Neuron (in vitro differentiated cells): ENCODE results near the gene CISD3.

Source experiments
- H2AFZ ChIP-seq: one replicate; pipeline ENCODE4 v1.6.1; 2013; ENCODE audit warnings: low read depth, mild to moderate bottlenecking, inconsistent platforms, low read length, moderate library complexity
- H3K27me3 ChIP-seq: one replicate; pipeline ENCODE4 v1.6.1; 2013; ENCODE audit warnings: low read length; ENCODE audit not compliant: insufficient read depth
- H3K36me3 ChIP-seq: one replicate; pipeline ENCODE4 v1.6.1; 2013; ENCODE audit warnings: low read length; ENCODE audit not compliant: insufficient read depth
- H3K4me1 ChIP-seq: one replicate; pipeline ENCODE4 v1.6.1; 2013; ENCODE audit warnings: low read length; ENCODE audit not compliant: insufficient read depth
- H3K4me3 ChIP-seq: 2 replicates; pipeline ENCODE4 v1.5.1; 2013; ENCODE audit warnings: mild to moderate bottlenecking, low read length, moderate library complexity
- H3K9me3 ChIP-seq: one replicate; pipeline ENCODE4 v1.6.1; 2013; ENCODE audit warnings: low read length

The CISD3 gene

DNA sequence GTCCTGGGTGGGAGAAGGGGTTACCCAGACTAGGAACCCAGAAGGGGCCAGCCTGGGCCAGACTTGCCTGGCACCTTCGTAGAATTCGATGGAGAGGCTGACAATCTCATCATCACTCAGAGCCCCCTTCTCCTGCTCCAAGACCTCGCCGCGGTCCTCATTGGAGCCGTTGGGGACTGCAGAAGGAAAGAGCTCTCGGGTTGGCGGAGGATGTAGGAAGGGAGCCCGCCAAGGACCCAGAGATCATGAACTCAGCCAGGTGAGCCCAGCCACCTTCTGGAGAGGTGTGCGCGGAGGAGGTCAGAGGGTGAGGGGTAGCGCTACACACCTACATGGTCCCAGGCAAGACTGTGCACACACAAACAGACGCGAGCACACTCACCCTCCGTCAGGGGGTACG, 8.5 kb downstream of the CISD3 start:
- Histone ChIP-seq H3K36me3 (peaks cover 54% of the 10 kb centered on the region), H3K4me3 (no peak overlapping the region), H3K4me1 (peaks cover 28% of the 10 kb centered on the region), H2AFZ (no peak overlapping the region), H3K27me3 (no peaks in the 10 kb centered on the region), H3K9me3 (no peaks in the 10 kb centered on the region)

DNA sequence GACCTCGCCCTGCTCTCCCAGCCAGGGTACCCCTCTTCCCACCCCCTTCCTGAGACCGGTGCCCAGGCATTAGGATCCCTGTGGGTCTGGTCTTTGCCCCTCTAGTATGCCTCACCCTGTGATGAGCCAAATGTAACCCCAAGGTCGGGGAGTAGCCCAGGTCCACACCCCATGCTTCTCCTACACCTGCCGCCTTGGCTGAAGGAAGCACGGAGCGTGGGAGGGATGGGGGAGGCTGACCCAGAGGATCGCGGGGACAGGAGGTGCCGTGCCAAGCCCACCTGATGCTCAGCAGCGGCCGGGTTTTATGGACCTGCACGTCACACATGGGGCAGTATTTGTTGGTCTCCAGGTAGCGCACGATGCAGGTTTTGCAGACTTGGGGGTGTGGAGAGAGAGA, 9.2 kb downstream of the CISD3 start:
- no peak overlapping the region for H2AFZ ChIP-seq
- H3K36me3 ChIP-seq, result peaks cover 50% of the 10 kb centered on the region
- H3K4me3 ChIP-seq, result no peak overlapping the region
- H3K4me1 ChIP-seq, result peaks cover 32% of the 10 kb centered on the region
- no peaks in the 10 kb centered on the region for H3K9me3 ChIP-seq
- H3K27me3 ChIP-seq, result no peaks in the 10 kb centered on the region

DNA sequence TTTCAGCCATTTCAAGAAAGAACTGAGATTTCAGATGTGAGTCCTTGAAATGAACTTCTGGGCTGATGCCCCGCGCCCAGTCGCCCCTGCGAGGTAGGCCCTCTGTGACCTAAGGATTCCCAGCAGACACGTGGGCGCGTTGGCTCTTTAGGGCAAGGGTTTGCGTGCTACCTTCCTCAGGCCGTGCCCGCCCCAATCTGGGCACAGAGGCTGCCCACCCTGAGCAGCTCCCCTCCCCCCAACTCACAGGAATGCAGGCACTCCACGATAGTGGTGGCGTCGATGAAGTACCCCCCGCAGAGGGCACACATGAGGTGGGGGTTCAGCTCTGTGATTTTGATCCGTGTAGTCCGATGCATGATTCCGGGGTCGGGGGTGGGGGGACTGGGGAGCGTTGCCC, 9.9 kb downstream of the CISD3 start:
- H3K4me3 ChIP-seq, result no peak overlapping the region
- peaks cover 45% of the 10 kb centered on the region for H3K36me3 ChIP-seq

DNA sequence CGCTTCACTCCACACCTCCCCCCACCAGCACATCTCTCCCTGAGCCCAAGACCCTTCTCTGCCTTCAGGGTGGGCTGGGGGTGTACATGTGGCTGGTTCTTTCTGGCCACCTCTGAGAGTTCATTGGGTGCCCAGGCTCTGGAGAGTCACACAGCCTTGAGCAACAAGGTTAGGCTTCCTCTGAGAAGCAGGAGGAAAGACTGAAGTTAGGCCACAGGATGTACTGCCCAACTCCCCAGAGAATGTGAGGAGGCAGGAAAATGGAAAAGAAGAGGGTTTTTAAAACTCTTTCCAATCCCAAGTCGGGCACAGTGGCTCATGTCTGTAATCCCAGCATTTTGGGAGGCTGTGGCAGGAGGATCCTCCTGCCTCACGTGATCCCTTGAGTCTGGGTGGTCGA, 10.7 kb downstream of the CISD3 start:
- Histone ChIP-seq H3K4me3 (no peak overlapping the region), H3K4me1 (peaks cover 35% of the 10 kb centered on the region), H3K9me3 (no peaks in the 10 kb centered on the region), H2AFZ (no peak overlapping the region), H3K27me3 (no peaks in the 10 kb centered on the region), H3K36me3 (peaks cover 38% of the 10 kb centered on the region)

More for the DNA sequence above, 9.9 kb downstream of the CISD3 start:
- H3K9me3 ChIP-seq, result no peaks in the 10 kb centered on the region
- H3K27me3 ChIP-seq, result no peaks in the 10 kb centered on the region
- H2AFZ ChIP-seq, result no peak overlapping the region
- H3K4me1 ChIP-seq, result peaks cover 32% of the 10 kb centered on the region

DNA sequence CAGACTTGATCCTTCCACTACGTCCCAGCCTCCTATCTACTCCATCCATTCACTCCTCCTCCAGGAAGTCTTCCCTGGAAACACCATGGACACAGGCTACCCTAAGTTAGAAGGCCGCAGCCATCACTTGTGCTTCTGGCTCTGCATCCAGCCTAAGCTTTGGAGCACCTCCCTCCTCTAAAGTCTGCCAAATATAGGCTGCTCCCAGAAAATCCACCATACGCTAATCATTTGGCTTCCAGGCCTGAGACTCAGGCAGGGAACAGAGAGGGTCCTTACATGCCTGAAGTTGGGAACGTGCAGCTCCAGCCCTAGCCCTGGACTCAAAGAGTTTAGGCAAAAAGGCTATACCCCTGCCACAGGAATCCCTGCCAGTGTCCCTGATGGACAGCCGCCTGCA, 11.3 kb downstream of the CISD3 start:
- H3K9me3 ChIP-seq, result no peaks in the 10 kb centered on the region
- H3K4me1 ChIP-seq, result peaks cover 42% of the 10 kb centered on the region
- no peak overlapping the region for H2AFZ ChIP-seq
- peaks cover 32% of the 10 kb centered on the region for H3K36me3 ChIP-seq
- H3K27me3 ChIP-seq, result no peaks in the 10 kb centered on the region
- no peak overlapping the region for H3K4me3 ChIP-seq

DNA sequence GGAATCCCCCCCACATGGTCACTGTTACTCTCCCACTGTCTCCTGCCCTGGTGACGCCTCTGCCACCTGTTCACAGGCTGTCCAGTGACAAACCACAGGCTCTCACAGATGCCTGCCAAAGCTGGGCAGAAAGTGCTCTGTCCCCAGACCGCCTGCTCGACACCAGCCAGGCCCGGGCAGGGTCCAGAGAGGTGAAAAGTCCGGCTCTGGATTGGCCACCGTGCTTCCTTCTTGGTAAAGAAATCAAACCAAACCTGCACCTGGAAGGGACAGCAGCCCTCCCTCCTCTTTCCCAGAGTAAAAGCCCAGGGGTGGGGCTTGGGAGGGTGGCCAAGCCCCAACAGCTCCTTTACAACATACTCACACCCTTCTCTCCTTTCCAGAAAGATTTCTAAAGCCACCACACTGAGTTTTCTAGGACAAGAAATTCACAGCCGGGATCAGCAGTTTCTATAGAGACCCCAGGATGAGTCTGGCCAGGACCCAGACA, 11.8 kb downstream of the CISD3 start:
- H2AFZ ChIP-seq, result no peak overlapping the region
- peaks cover 47% of the 10 kb centered on the region for H3K4me1 ChIP-seq
- H3K9me3 ChIP-seq, result no peaks in the 10 kb centered on the region
- H3K36me3 ChIP-seq, result peaks cover 32% of the 10 kb centered on the region
- H3K4me3 ChIP-seq, result no peak overlapping the region
- no peaks in the 10 kb centered on the region for H3K27me3 ChIP-seq

DNA sequence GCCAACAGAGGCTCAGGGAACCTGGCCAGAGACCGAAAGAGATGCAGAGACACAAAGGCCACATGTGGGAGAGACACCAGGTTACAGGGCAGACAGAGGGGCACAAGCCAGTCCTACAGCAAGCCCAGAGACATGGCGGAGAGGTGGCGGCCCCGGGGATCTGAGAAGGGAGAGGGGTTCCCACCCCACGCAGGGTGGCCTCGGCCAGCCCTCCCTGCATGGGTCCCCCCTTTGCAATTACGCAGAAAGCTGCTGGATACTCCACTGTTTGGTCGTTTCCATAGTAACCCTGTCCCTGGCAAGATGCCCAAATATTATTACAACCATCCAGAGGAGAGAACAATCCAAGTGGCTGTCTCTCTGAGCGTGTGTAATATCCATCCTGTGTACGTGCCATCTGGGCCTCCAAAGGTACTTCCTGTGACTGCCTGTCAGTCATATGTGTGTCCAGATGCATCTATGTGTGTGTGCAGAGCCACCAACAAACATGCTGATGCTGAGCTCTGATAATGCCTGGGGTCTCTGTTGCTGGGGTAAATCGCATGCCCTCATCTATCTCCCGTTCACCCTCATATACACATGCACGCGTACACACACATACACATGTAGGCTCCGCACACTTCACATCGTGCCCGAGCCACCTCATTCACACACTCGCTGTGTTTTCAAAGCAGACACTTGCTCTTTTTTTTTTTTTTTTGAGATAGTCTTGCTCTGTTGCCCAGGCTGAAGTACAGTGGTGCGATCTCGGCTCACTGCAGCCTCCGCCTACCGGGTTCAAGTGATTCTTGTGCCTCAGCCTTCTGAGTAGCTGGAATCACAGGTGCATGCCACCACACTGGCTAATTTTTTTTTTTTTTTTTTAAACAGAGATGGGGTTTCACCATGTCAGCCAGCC, 12.5 kb downstream of the CISD3 start:
- H2AFZ ChIP-seq, result no peak overlapping the region
- H3K9me3 ChIP-seq, result no peaks in the 10 kb centered on the region
- no peaks in the 10 kb centered on the region for H3K27me3 ChIP-seq
- H3K4me3 ChIP-seq, result no peak overlapping the region
- H3K36me3 ChIP-seq, result peaks cover 27% of the 10 kb centered on the region
- H3K4me1 ChIP-seq, result peaks cover 49% of the 10 kb centered on the region

DNA sequence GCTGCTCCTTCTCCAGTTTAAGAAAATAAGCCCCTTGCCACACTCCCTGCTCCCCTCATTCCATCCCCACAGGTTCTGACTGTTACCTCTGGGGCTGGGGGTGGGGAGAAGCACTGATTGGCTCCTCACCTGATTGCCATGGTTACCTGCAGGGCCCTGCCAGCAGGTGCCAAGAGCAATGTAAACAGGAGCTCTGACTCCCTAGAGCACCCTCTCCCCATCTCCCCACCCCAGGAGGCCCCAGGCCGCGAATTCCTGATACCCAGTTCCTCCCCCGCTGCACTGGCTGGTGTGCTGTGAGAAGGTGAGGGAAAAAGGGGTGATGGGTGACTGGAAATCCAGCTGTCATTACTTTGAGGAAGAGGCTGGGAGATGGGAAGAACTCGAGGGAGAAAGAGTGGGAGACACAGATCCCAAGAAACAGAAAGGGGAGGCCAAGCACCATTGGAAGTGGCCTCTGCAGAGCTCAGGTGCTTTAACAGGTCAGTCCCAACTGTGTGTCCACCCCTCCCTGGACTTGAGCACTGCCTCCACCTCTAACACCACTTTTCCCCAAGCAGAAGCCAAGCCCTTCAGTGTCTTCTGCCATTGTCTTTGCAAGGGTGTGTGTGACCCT, 13.5 kb downstream of the CISD3 start:
- no peak overlapping the region for H3K4me3 ChIP-seq
- H3K9me3 ChIP-seq, result no peaks in the 10 kb centered on the region
- H2AFZ ChIP-seq, result no peak overlapping the region
- no peaks in the 10 kb centered on the region for H3K27me3 ChIP-seq
- H3K4me1 ChIP-seq, result peaks cover 49% of the 10 kb centered on the region
- H3K36me3 ChIP-seq, result peaks cover 18% of the 10 kb centered on the region

DNA sequence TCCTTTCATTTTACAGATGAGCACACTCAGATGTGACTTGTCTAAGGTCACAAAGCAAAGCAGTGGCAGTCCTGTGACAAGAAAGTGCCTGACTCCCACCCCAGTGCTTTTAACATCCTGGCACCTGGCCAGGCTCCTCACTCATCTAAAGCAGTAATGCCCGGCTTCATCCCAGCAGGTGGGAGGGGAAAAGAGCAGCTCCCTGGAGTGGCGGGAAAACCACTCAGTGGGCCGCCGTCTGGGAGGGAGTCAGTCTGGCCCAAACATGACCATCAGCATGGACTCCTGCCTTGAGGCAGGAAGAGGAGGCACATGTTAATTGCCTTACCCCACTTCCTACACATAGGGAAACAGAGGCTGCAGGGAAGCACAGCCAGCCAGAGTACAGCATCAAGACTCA, 15.4 kb downstream of the CISD3 start:
- Histone ChIP-seq H3K36me3 (peaks cover 7% of the 10 kb centered on the region), H2AFZ (no peak overlapping the region), H3K4me1 (peaks cover 52% of the 10 kb centered on the region), H3K4me3 (peak overlapping the region; percentile 67), H3K9me3 (no peaks in the 10 kb centered on the region), H3K27me3 (no peaks in the 10 kb centered on the region)

DNA sequence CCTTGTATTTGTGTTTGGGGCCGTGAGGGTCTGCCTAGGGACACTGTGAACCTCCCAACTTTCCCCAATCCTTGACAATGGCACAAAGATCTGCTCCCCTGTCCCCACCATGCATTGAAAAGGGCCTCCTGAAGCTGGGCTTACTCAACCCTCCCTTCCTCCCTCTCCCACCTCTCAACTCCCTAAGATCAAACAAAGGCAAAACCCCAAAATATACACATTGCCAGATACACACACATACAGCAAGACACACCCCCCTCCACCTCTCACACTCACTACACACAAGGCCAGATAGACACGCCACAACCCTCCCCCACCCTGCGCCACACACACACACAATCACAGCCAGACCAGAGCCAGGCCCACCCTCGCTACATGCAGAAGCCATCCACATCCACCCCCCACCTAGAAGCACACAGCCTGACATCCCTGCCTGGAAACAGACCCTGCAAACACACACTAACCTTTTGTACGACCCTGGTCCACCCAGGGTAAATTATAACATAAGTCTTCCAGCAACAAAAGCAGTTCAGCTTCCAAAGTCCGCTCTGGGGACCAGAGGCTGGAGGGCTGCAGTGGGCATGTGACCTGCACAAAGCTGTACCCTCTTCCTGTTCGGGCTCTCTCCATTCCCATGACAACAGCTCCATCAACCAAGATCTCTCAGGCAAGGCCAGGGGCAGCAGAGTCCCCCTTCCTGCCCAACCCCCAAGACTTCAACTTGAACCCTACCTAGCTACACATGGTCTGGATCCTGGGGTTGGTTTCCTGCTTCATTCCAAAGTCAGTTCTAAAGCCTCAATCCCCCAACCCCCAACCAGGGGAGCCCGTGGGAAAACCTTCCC, 16.1 kb downstream of the CISD3 start:
- Histone ChIP-seq H3K9me3 (no peaks in the 10 kb centered on the region), H2AFZ (no peak overlapping the region), H3K4me3 (peak overlapping the region; percentile 67), H3K36me3 (peaks cover 2% of the 10 kb centered on the region), H3K27me3 (no peaks in the 10 kb centered on the region), H3K4me1 (peaks cover 56% of the 10 kb centered on the region)

DNA sequence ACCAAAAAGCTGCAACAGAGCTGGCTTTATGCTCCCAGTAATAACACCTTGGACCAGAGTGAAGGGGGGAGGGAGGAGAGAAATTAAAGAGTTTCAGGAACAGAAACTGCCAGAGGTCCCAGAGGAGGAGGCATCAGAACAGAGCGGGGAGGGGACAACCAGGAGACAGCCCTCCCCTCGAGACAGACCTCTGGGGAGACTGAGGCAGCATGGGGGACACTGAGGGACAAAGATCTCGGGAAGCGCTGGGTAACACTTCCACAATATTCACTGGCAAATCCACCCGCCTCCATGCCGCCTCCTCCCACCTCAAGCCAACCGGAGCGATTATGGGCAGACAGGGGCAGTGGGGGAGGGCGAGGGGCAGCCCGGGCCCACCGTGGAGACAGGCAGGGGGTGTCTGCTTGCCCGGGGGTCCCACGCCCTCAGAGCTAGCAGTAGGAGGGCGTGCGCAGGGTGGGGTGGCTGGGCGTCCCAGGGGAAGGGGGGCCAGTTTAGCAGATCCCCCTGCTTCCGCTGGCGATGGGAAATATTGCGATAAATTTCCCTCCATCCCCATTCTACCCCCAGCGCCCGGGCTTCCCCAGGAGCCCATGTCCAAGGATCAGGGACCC, 16.8 kb downstream of the CISD3 start:
- H3K4me1 ChIP-seq, result peaks cover 51% of the 10 kb centered on the region
- peaks cover 2% of the 10 kb centered on the region for H3K36me3 ChIP-seq
- H3K9me3 ChIP-seq, result no peaks in the 10 kb centered on the region

DNA sequence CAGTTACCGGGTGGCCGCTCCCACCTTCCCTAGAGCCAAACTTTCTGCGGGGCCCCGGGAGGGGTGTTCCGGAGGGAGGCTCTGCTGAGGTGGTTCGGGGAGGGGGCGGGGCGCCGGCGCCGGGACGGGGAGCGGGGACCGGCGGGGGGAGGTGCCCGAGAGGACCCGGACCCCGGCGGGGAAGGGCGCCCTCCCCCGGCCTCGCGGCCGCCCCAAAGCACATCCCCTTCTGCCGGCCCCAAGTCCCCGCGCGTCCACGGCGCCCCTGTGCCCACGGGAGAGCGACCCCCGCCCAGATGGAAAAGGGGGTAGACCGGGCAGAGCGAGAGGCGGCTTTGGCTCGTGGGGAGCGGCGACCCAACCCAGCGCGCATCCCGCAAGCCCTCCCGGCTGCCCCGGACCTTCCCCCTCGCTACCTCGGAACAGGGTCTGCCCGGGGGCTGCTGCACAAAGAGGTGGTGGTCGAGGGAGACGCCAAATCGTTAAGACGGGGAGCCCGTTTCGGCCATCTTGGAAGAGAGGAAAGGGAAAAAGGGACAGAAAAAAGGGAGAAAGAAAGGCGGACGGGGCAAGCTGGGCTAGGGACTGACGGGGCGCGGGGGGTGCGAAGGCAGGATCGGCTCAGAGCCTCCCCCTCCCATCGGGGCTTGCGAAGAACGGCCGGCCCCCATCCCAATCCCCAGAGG, 17.5 kb downstream of the CISD3 start:
- no peaks in the 10 kb centered on the region for H3K27me3 ChIP-seq
- H3K9me3 ChIP-seq, result no peaks in the 10 kb centered on the region
- peak overlapping the region; percentile 57 for H2AFZ ChIP-seq
- H3K36me3 ChIP-seq, result peaks cover 2% of the 10 kb centered on the region
- H3K4me3 ChIP-seq, result peak overlapping the region; percentile 67
- peaks cover 44% of the 10 kb centered on the region for H3K4me1 ChIP-seq

More for the DNA sequence above, 16.8 kb downstream of the CISD3 start:
- no peak overlapping the region for H2AFZ ChIP-seq
- peak overlapping the region; percentile 67 for H3K4me3 ChIP-seq
- no peaks in the 10 kb centered on the region for H3K27me3 ChIP-seq
